Uterus (tissue), 4 donors: ENCODE measurements around the gene PEPD. TPM values are rescaled to one million over a fixed set of nuclear protein-coding genes. Genes with fewer than 3 reads are reported as not detected.

Source experiments
- DNase-seq, 2 donors: peaks; one replicate each; pipeline ENCODE4 v3.0.0-alpha.2; 2019 to 2020
- H3K27ac ChIP-seq, 2 donors: fragments of 200-600 bp; sonication (generic); 1 replicate in 1 of 2; 2 replicates in 1 of 2; pipeline ENCODE4 v1.5.1; 2016 to 2018
- H3K27me3 ChIP-seq, 2 donors: fragments of 200-600 bp; sonication (generic); one replicate each; pipeline ENCODE4 v1.5.1; 2018 to 2019; ENCODE audit warnings: control low read depth in 1 of 2
- H3K36me3 ChIP-seq, 2 donors: fragments of 200-600 bp; sonication (generic); one replicate each; pipeline ENCODE4 v1.5.1; 2019; ENCODE audit warnings: control low read depth in 1 of 2
- H3K4me1 ChIP-seq, 2 donors: fragments of 200-600 bp; sonication (generic); one replicate each; pipeline ENCODE4 v1.5.1; 2018 to 2019; ENCODE audit warnings: control low read depth in 1 of 2
- H3K4me3 ChIP-seq, 2 donors: fragments of 200-600 bp; sonication (generic); 1 replicate in 1 of 2; 2 replicates in 1 of 2; pipeline ENCODE4 v1.5.1; 2018 to 2019; ENCODE audit warnings: mild to moderate bottlenecking in 1 of 2
- H3K9me3 ChIP-seq, 2 donors: fragments of 200-600 bp; sonication (generic); one replicate each; pipeline ENCODE4 v1.5.1; 2019; ENCODE audit warnings: control low read depth in 1 of 2
- CTCF ChIP-seq, 4 experiments: fragments of 200-600 bp in 2 of 4; fragments of 450-650 bp in 2 of 4; sonication (generic) in 2 of 4; IDR thresholded peaks; one replicate each; pipeline ENCODE4 v1.5.1; 2016 to 2019; ENCODE audit warnings: antibody characterized with exemption in 4 of 4, mild to moderate bottlenecking in 2 of 4, moderate library complexity in 1 of 4
- POLR2A ChIP-seq, 2 donors: fragments of 450-650 bp; IDR thresholded peaks; one replicate each; pipeline ENCODE4 v1.6.1; 2016; ENCODE audit warnings: antibody characterized with exemption in 2 of 2, mild to moderate bottlenecking in 1 of 2, moderate library complexity in 1 of 2
- intact Hi-C: fragments of 100-400 bp; cut with DNase I; formaldehyde crosslinking; loops from one replicate; pipeline ENCODE4 v1.15.1; 2023; ENCODE audit warnings: low total_unique reads
- total RNA-seq, 4 donors: library from RNA; depleted of rRNA in 3 of 4; stranded (reverse); fragments of >200 nt in 3 of 4; gene quantifications; one replicate each; pipeline versions ENCODE4 v1.1.0 to v1.2.4, GENCODE V29; 2014 to 2023
- donor health status: DM: yes; HTN: yes; CAD: no.

PEPD gene
- total RNA-seq, 4 donors from 2014 or later: 26.1 to 47.0 (median 37.9) TPM

- Histone ChIP-seq H3K4me3 (no peak overlapping the region), H3K27me3 (no peaks in the 10 kb centered on the region), H3K4me1 (peaks cover 4 to 16% of the 10 kb centered on the region in 2 donors), H3K36me3 (no peaks in the 10 kb centered on the region), H3K9me3 (no peaks in the 10 kb centered on the region), H3K27ac (no peak overlapping the region)
- TF ChIP-seq POLR2A (IDR thresholded peaks at IDR 0.05): no peak
- TF ChIP-seq CTCF (IDR thresholded peaks at IDR 0.05): no peak
- no peak for DNase-seq
- intact Hi-C loops: no loop called here
Observed at GRCh38 chr19:33398361-33399060, 123.1 kb downstream of the PEPD start.

- no peaks in the 10 kb centered on the region for H3K27me3 ChIP-seq
- TF ChIP-seq CTCF (IDR thresholded peaks at IDR 0.05): no peak
- TF ChIP-seq POLR2A (IDR thresholded peaks at IDR 0.05): no peak
- intact Hi-C loops: no loop called here
- H3K27ac ChIP-seq: no peak overlapping the region
- H3K9me3 ChIP-seq: no peaks in the 10 kb centered on the region
- H3K4me3 ChIP-seq: no peak overlapping the region
- H3K4me1 ChIP-seq: peaks cover 4 to 16% of the 10 kb centered on the region in 2 donors
- no peaks in the 10 kb centered on the region for H3K36me3 ChIP-seq
- no peak for DNase-seq
Observed at GRCh38 chr19:33397536-33398360, 123.8 kb downstream of the PEPD start.

GRCh38 chr19:33396701-33397535, 124.7 kb downstream of the PEPD start:
- no peaks in the 10 kb centered on the region for H3K9me3 ChIP-seq
- no peaks in the 10 kb centered on the region for H3K36me3 ChIP-seq
- peaks cover 4 to 24% of the 10 kb centered on the region in 2 donors for H3K4me1 ChIP-seq
- TF ChIP-seq POLR2A (IDR thresholded peaks at IDR 0.05): no peak
- TF ChIP-seq CTCF (IDR thresholded peaks at IDR 0.05): no peak
- DNase-seq: peak in 1 of 2 donors; percentile 14
- H3K4me3 ChIP-seq: no peak overlapping the region
- H3K27ac ChIP-seq: no peak overlapping the region
- intact Hi-C loops: no loop called here
- H3K27me3 ChIP-seq: no peaks in the 10 kb centered on the region

GRCh38 chr19:33395561-33396550, 125.7 kb downstream of the PEPD start:
- TF ChIP-seq CTCF (IDR thresholded peaks at IDR 0.05) (no peak), POLR2A (IDR thresholded peaks at IDR 0.05) (no peak)
- intact Hi-C loops: no loop called here
- Histone ChIP-seq H3K27me3 (no peaks in the 10 kb centered on the region), H3K27ac (no peak overlapping the region), H3K36me3 (no peaks in the 10 kb centered on the region), H3K4me1 (peaks cover 4 to 28% of the 10 kb centered on the region in 2 donors), H3K4me3 (no peak overlapping the region), H3K9me3 (no peaks in the 10 kb centered on the region)
- peak; percentile 75 to 80 for DNase-seq
